HCT116 (cell line): Measurements from ENCODE around the gene UNC5C.

Experiments used
- ATF3 ChIP-seq: IDR thresholded peaks from 2 replicates; pipeline ENCODE4 v1.6.1; 2012
- CTCF ChIP-seq, 3 experiments: fragments of 200-600 bp in 1 of 3; sonication (generic) in 1 of 3; IDR thresholded peaks in 2 of 3; conservative IDR thresholded peaks in 1 of 3; 2 replicates each; pipeline ENCODE4 v1.5.1; 2012 to 2017; ENCODE audit warnings: low read depth in 2 of 3, low read length in 2 of 3, antibody characterized with exemption in 1 of 3, borderline replicate concordance in 1 of 3, control low read depth in 1 of 3, mild to moderate bottlenecking in 1 of 3, mixed read lengths in 1 of 3, mixed run types in 1 of 3, moderate library complexity in 1 of 3; ENCODE audit not compliant: insufficient read depth in 1 of 3
- EGR1 ChIP-seq: IDR thresholded peaks from 2 replicates; pipeline ENCODE4 v1.6.1; 2012; ENCODE audit warnings: low read depth
- EZH2 ChIP-seq: fragments of 200-600 bp; sonication (generic); IDR thresholded peaks from 2 replicates; pipeline ENCODE4 v1.6.1; 2017; ENCODE audit warnings: antibody characterized with exemption, mixed run types
- MAX ChIP-seq: IDR thresholded peaks from 2 replicates; pipeline ENCODE4 v1.6.1; 2012
- POLR2A ChIP-seq: IDR thresholded peaks from 2 replicates; pipeline ENCODE4 v1.7.0; 2011; ENCODE audit warnings: borderline replicate concordance; ENCODE audit not compliant: insufficient read depth, insufficient read length; ENCODE audit errors: extremely low read depth
- POLR2AphosphoS5 ChIP-seq: IDR thresholded peaks from 2 replicates; pipeline ENCODE4 v1.6.1; 2011; ENCODE audit warnings: mild to moderate bottlenecking, low read depth, low read length, moderate library complexity
- RAD21 ChIP-seq: IDR thresholded peaks from 2 replicates; pipeline ENCODE4 v1.6.1; 2012; ENCODE audit warnings: low read depth, mild to moderate bottlenecking
- SIN3A ChIP-seq: IDR thresholded peaks from 2 replicates; pipeline ENCODE4 v1.6.1; 2012; ENCODE audit warnings: low read depth
- SP1 ChIP-seq: IDR thresholded peaks from 2 replicates; pipeline ENCODE4 v1.6.1; 2012; ENCODE audit warnings: low read depth
- TCF7L2 ChIP-seq: IDR thresholded peaks from 2 replicates; pipeline ENCODE4 v1.7.0; 2011; ENCODE audit warnings: borderline replicate concordance, inconsistent platforms; ENCODE audit not compliant: insufficient read depth, insufficient read length; ENCODE audit errors: extremely low read depth
- ZBTB33 ChIP-seq: IDR thresholded peaks from 2 replicates; pipeline ENCODE4 v1.6.1; 2011; ENCODE audit warnings: mild to moderate bottlenecking, low read length, moderate library complexity; ENCODE audit not compliant: insufficient replicate concordance; ENCODE audit errors: extremely low read depth

GRCh38 chr4:95129821-95130311 is 418.9 kb downstream of the UNC5C start:
- no peak for TF ChIP-seq CTCF (IDR thresholded peaks at IDR 0.05 in 2 of 3, conservative IDR thresholded peaks at IDR 0.05 in 1 of 3; ENCODE audit: borderline replicate concordance in 1 of 3, insufficient read depth in 1 of 3, low read depth in 2 of 3, low read length in 2 of 3)
- no peak for TF ChIP-seq POLR2A
- TF ChIP-seq POLR2AphosphoS5 = peak; percentile 45
- TF ChIP-seq SP1 = 0 out of 2 replicates have a peak, but pooled peaks have one; percentile 30
- no peak for TF ChIP-seq EGR1
- TF ChIP-seq TCF7L2 = no peak
- TF ChIP-seq MAX = no peak
- TF ChIP-seq RAD21 = no peak
- TF ChIP-seq ATF3 = no peak
- no peak for TF ChIP-seq EZH2
- no peak for TF ChIP-seq SIN3A
- no peak for TF ChIP-seq ZBTB33
